ENCODE results near the gene C6orf47. TPM values are rescaled to one million over a fixed set of nuclear protein-coding genes. Genes with fewer than 3 reads are reported as not detected.

Gene C6orf47
- polyA plus RNA-seq, 1 of the 3 experiments (the other 2 are of a cell fraction), result 10.3 TPM

DNA sequence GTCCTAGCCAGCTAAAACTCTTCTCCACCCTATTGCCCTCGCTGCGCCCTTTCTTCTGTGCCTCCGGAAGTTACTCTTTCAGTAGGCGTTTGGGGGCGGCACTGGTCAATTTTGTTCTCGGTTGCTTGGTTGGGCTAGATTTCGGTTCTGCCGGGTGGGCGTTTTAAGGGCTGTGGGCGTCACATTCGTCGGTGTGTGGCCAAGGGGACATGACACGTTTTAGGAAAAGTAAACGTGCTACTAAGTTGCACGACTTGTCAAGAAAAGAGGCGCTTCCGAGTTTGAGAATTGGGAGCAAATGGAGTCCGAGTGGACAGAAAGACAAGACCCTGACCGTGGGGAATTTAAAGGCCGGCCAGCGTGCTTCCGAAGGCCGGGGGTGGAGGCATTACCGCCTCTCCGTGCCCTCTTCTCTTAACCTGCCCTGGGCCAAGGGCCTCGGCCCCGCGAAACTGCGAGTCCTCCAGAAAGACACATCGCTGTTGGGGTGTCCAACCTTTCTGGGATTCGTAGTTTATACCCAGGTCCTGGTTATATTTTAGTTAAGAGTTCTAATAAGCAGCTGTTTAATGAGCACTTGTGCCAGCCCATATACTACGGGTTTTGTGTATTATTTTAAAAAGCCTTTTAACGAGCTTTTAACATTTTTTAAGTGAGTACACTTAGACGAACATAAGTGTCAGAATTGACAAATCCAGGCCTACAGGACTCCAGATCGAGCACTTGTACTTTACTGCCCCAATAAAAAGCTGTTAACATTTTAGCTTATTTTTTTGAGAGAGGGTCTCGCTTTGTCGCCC lies 7.5 kb downstream of the C6orf47 start:
- peaks cover 7 to 11% of the 10 kb centered on the region in 2 experiments; a peak in 3 of 4 replicates for H3K4me1 ChIP-seq (ENCODE audit: control insufficient read depth in 1 of 2, insufficient read depth in 2 of 2, low read depth in 1 of 2, low read length in 1 of 2)
- peak overlapping the region; percentile 61; the same call in 1 of the 2 replicates for H2AFZ ChIP-seq (ENCODE audit: low read depth)
- H4K20me1 ChIP-seq (ENCODE audit: insufficient read depth), result no peaks in the 10 kb centered on the region
- DNase-seq, result peak; percentile 87
- peaks cover 20 to 24% of the 10 kb centered on the region in 2 experiments for H3K36me3 ChIP-seq (replicated peaks in 1 of 2; ENCODE audit: control insufficient read depth in 1 of 2, insufficient read depth in 2 of 2, low read length in 1 of 2)
- 9% methylated on average over 36 of the region's 37 CpGs for WGBS (ENCODE audit: low lambda C conversion rate)
- peak overlapping the region; percentile 64 to 69 for H3K4me3 ChIP-seq (ENCODE audit: low read depth in 2 of 2, low read length in 1 of 2)
- H3K4me2 ChIP-seq, result peak overlapping the region; percentile 81
- H3K27me3 ChIP-seq (ENCODE audit: insufficient read depth), result no peaks in the 10 kb centered on the region
- H3K9me3 ChIP-seq, result no peaks in the 10 kb centered on the region
- H3K9ac ChIP-seq, result peak overlapping the region; percentile 94
- ChIA-PET POLR2A (interaction anchor here (0.7 to 2.8 kb wide), 10 partner anchors 8 to 162 kb away, joined by 3 to 20 read pairs (median 6); partner anchors contain the start of genes C6orf47, CSNK2B, DDX39B and GPANK1), CTCF (interaction anchor here (0.8 to 2.5 kb wide), 9 partner anchors 8 to 142 kb away, joined by 3 to 10 read pairs (median 5); partner anchors contain the start of genes C6orf47, CSNK2B, GPANK1 and LY6G5C)
- peaks cover 81% of the 10 kb centered on the region for H3K79me2 ChIP-seq (ENCODE audit: insufficient read depth)
- no peaks in the 10 kb centered on the region for H3K9me2 ChIP-seq
- H3F3A ChIP-seq (replicated peaks; ENCODE audit: insufficient read depth), result peaks cover 24% of the 10 kb centered on the region
- peak overlapping the region; percentile 96 to 99 for H3K27ac ChIP-seq (ENCODE audit: low read depth in 2 of 2, low read length in 1 of 2)
- TF ChIP-seq FOSL2 (IDR thresholded peaks at IDR 0.05; ENCODE audit: borderline replicate concordance, low read depth) (no peak), CHD2 (IDR thresholded peaks at IDR 0.05; ENCODE audit: low read length, partially characterized antibody) (no peak), MXI1 (IDR thresholded peaks at IDR 0.05; ENCODE audit: low read depth, low read length) (peak; percentile 79), RFX5 (IDR thresholded peaks at IDR 0.05; ENCODE audit: low read length) (no peak), EZH2phosphoT487 (IDR thresholded peaks at IDR 0.05; ENCODE audit: borderline replicate concordance, low read depth) (no peak), MEF2A (IDR thresholded peaks at IDR 0.05; ENCODE audit: borderline replicate concordance, low read depth) (no peak), JUND (IDR thresholded peaks at IDR 0.05) (no peak), TCF12 (IDR thresholded peaks at IDR 0.05) (no peak), TAF1 (IDR thresholded peaks at IDR 0.05; ENCODE audit: borderline replicate concordance, low read depth, low read length) (peak; percentile 69), GATA2 (CRISPR knock-in tag; IDR thresholded peaks at IDR 0.05) (no peak), RXRA (IDR thresholded peaks at IDR 0.05; ENCODE audit: borderline replicate concordance, low read depth) (peak; percentile 58; the same call in 1 of the 2 replicates), SIN3A (IDR thresholded peaks at IDR 0.05; ENCODE audit: borderline replicate concordance, low read depth, low read length) (0 out of 2 replicates have a peak, but pooled peaks have one; percentile 60), RAD21 (IDR thresholded peaks at IDR 0.05; ENCODE audit: low read length) (peak; percentile 5; the same call in 1 of the 2 replicates), RCOR1 (IDR thresholded peaks at IDR 0.05; ENCODE audit: low read length) (0 out of 2 replicates have a peak, but pooled peaks have one; percentile 4), POLR2AphosphoS5 (IDR thresholded peaks at IDR 0.05; ENCODE audit: low read depth, low read length) (peak; percentile 84; the same call in 1 of the 2 replicates), EP300 (IDR thresholded peaks at IDR 0.05; ENCODE audit: borderline replicate concordance in 1 of 2, low read depth in 1 of 2, low read length in 1 of 2) (no peak), YY1 (IDR thresholded peaks at IDR 0.05; ENCODE audit: low read depth) (no peak), NRF1 (IDR thresholded peaks at IDR 0.05; ENCODE audit: low read depth, low read length) (no peak), GABPA (IDR thresholded peaks at IDR 0.05; ENCODE audit: low read depth) (peak; percentile 54)
- TF ChIP-seq, protein P1, sequence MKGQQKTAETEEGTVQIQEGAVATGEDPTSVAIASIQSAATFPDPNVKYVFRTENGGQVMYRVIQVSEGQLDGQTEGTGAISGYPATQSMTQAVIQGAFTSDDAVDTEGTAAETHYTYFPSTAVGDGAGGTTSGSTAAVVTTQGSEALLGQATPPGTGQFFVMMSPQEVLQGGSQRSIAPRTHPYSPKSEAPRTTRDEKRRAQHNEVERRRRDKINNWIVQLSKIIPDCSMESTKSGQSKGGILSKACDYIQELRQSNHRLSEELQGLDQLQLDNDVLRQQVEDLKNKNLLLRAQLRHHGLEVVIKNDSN (IDR thresholded peaks at IDR 0.05; ENCODE audit: borderline replicate concordance, low read depth), result no peak
- TF ChIP-seq, protein P2, sequence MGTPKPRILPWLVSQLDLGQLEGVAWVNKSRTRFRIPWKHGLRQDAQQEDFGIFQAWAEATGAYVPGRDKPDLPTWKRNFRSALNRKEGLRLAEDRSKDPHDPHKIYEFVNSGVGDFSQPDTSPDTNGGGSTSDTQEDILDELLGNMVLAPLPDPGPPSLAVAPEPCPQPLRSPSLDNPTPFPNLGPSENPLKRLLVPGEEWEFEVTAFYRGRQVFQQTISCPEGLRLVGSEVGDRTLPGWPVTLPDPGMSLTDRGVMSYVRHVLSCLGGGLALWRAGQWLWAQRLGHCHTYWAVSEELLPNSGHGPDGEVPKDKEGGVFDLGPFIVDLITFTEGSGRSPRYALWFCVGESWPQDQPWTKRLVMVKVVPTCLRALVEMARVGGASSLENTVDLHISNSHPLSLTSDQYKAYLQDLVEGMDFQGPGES (IDR thresholded peaks at IDR 0.05; ENCODE audit: low read depth, low read length), result no peak
- TF ChIP-seq, protein P3, sequence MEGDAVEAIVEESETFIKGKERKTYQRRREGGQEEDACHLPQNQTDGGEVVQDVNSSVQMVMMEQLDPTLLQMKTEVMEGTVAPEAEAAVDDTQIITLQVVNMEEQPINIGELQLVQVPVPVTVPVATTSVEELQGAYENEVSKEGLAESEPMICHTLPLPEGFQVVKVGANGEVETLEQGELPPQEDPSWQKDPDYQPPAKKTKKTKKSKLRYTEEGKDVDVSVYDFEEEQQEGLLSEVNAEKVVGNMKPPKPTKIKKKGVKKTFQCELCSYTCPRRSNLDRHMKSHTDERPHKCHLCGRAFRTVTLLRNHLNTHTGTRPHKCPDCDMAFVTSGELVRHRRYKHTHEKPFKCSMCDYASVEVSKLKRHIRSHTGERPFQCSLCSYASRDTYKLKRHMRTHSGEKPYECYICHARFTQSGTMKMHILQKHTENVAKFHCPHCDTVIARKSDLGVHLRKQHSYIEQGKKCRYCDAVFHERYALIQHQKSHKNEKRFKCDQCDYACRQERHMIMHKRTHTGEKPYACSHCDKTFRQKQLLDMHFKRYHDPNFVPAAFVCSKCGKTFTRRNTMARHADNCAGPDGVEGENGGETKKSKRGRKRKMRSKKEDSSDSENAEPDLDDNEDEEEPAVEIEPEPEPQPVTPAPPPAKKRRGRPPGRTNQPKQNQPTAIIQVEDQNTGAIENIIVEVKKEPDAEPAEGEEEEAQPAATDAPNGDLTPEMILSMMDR (IDR thresholded peaks at IDR 0.05), result no peak
- TF ChIP-seq, protein P4, sequence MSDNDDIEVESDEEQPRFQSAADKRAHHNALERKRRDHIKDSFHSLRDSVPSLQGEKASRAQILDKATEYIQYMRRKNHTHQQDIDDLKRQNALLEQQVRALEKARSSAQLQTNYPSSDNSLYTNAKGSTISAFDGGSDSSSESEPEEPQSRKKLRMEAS (IDR thresholded peaks at IDR 0.05; ENCODE audit: low read depth), result no peak; the same call in 1 of the 2 replicates
- TF ChIP-seq, protein P5, sequence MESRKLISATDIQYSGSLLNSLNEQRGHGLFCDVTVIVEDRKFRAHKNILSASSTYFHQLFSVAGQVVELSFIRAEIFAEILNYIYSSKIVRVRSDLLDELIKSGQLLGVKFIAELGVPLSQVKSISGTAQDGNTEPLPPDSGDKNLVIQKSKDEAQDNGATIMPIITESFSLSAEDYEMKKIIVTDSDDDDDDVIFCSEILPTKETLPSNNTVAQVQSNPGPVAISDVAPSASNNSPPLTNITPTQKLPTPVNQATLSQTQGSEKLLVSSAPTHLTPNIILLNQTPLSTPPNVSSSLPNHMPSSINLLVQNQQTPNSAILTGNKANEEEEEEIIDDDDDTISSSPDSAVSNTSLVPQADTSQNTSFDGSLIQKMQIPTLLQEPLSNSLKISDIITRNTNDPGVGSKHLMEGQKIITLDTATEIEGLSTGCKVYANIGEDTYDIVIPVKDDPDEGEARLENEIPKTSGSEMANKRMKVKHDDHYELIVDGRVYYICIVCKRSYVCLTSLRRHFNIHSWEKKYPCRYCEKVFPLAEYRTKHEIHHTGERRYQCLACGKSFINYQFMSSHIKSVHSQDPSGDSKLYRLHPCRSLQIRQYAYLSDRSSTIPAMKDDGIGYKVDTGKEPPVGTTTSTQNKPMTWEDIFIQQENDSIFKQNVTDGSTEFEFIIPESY (IDR thresholded peaks at IDR 0.05; ENCODE audit: borderline replicate concordance, low read depth), result no peak
- TF ChIP-seq, protein P6, sequence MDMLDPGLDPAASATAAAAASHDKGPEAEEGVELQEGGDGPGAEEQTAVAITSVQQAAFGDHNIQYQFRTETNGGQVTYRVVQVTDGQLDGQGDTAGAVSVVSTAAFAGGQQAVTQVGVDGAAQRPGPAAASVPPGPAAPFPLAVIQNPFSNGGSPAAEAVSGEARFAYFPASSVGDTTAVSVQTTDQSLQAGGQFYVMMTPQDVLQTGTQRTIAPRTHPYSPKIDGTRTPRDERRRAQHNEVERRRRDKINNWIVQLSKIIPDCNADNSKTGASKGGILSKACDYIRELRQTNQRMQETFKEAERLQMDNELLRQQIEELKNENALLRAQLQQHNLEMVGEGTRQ (IDR thresholded peaks at IDR 0.05; ENCODE audit: borderline replicate concordance, low read depth, low read length), result no peak
